C1 segment of cervical spinal cord (tissue), 14 donors: Measurements from ENCODE around the gene WASL.
"Not testable (repeated sequence)": the region's sequence is repeated elsewhere in the genome, so short reads cannot be mapped to it uniquely, and the experiment has no call there.

Source experiments
- DNase-seq, 14 donors: peaks; one replicate each; lab custom pipeline; 2025; lab: John Stamatoyannopoulos, UW

The WASL gene

GRCh38 chr7:123734498-123734897 lies 14.3 kb downstream of the WASL start:
- no peak for DNase-seq

GRCh38 chr7:123732413-123733091 lies 16.3 kb downstream of the WASL start:
- no peak for DNase-seq

GRCh38 chr7:123729218-123729578 lies 19.6 kb downstream of the WASL start:
- DNase-seq = no peak

- DNase-seq = no peak
These were observed 21.5 kb downstream of the WASL start for GRCh38 chr7:123727071-123727837.

GRCh38 chr7:123725586-123726171 lies 23.1 kb downstream of the WASL start:
- DNase-seq = peak in 1 of 14 donors; percentile 21

- no peak for DNase-seq
These were observed 24.0 kb downstream of the WASL start for GRCh38 chr7:123724817-123725253.

- no peak for DNase-seq
These were observed 24.9 kb downstream of the WASL start for GRCh38 chr7:123723913-123724312.

GRCh38 chr7:123720527-123720926 lies 28.3 kb downstream of the WASL start:
- not testable (repeated sequence) for DNase-seq

- no peak for DNase-seq
These were observed 29.5 kb downstream of the WASL start for GRCh38 chr7:123719197-123719721.

GRCh38 chr7:123718773-123719172 lies 30.0 kb downstream of the WASL start:
- DNase-seq = no peak

- DNase-seq = no peak
These were observed 31.1 kb downstream of the WASL start for GRCh38 chr7:123717689-123718088.

GRCh38 chr7:123716877-123717276 lies 31.9 kb downstream of the WASL start:
- no peak for DNase-seq

GRCh38 chr7:123715799-123716198 lies 33.0 kb downstream of the WASL start:
- DNase-seq = no peak

GRCh38 chr7:123715198-123715597 lies 33.6 kb downstream of the WASL start:
- DNase-seq = no peak

GRCh38 chr7:123714296-123715080 lies 34.3 kb downstream of the WASL start:
- no peak for DNase-seq

GRCh38 chr7:123712619-123713018 lies 36.2 kb downstream of the WASL start:
- no peak for DNase-seq

GRCh38 chr7:123711832-123712293 lies 36.9 kb downstream of the WASL start:
- DNase-seq = no peak

- DNase-seq = no peak
These were observed 38.1 kb downstream of the WASL start for GRCh38 chr7:123710683-123711082.

- DNase-seq = no peak
These were observed 39.3 kb downstream of the WASL start for GRCh38 chr7:123709525-123709924.

- DNase-seq = no peak
These were observed 43.4 kb downstream of the WASL start for GRCh38 chr7:123705211-123705901.
